ENCODE results near the gene ARID3A.

The ARID3A gene

DNA sequence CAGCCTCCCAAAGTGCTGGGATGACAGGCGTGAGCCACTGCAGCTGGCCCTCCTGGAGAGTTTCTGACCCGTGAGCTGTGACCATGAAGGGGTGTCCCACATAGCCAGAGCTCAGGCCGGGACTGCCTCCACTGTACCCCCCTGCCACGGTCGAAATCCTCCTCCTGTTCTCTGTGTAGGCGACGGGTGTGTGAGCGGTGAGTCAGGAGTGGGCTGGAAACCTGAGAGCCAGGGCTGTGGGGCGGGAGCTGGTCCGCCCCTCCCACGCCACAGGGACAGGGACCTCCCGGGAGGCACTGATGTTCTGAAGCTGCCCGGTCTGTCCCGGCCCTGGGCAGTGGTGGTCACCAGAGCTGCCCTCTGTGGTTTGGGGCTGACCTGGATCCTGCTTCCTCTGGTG lies 62.2 kb downstream of the ARID3A start:
- DNase-seq (ENCODE audit: low read depth in 3 of 3), result no peak

DNA sequence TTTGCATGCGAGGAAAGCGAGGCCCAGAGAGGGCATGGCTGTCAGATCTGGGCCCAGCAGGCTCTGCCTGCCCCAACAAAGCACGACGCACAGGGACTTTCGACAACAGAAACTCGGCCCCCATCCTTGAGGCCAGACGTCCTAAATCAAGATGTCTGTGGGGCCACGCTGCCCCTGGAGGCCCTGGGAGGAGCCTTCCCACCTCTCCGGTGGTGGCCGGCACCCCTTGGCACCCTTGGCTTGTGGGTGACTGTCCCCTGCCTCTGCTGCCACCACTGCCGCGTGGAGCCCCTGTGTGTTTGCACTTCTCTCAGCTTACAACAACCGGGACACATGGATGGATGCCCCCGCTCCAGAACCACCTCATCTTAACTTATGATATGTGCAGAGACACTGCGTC lies 62.7 kb downstream of the ARID3A start:
- DNase-seq (ENCODE audit: low read depth in 3 of 3), result no peak

DNA sequence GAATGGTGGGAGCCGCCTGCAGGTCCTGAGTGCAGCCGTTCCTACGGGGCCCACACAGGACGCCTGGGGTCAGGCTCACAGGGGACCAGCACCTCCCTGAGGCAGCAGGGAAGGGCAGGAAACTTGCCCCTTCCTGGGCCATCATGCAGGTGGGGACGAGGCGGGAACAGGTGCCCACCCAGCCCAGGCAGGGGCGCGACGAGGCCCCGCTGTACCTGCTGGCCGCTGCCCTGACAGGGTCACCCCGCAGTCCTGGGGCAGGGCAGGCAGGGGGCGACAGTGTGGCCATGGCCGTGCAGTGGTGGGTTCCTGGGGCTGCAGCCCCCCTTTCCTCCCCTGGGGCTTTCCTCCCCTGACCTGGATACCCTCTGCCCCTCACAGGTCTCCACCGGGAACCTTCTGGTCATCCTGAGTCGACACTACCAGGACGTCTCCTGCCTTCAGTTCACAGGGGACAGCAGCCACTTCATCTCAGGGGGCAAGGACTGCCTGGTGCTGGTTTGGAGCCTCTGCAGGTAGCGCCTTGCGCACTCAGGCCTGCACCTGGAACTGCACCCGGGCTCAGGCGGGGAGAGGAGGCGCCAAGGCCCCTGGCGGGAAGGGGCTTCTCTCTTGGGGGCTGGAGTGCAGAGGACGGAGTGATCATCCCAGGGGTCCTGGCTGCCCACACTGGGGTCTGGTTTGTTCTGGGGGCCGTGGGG lies 63.7 kb downstream of the ARID3A start:
- DNase-seq (ENCODE audit: low read depth in 3 of 3), result no peak

DNA sequence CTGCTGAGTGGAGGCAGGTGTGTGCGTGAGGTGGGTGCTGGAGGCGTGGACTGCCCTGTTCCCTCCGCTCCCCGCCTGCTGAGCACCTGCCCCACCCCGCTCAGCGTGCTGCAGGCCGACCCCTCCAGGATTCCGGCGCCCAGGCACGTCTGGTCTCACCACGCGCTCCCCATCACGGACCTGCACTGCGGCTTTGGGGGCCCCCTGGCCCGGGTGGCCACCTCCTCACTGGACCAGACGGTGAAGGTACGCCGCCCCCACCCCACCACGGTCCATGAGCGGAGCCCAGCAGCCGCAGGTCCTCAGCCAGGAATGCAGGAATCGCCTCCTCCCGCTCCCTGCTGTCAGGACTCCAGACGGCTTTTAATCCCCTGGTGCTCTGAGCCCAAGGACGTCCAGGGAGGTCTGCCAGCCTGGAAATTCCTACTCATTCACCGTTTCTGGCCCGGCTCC lies 64.3 kb downstream of the ARID3A start:
- no peak for DNase-seq (ENCODE audit: low read depth in 3 of 3)

DNA sequence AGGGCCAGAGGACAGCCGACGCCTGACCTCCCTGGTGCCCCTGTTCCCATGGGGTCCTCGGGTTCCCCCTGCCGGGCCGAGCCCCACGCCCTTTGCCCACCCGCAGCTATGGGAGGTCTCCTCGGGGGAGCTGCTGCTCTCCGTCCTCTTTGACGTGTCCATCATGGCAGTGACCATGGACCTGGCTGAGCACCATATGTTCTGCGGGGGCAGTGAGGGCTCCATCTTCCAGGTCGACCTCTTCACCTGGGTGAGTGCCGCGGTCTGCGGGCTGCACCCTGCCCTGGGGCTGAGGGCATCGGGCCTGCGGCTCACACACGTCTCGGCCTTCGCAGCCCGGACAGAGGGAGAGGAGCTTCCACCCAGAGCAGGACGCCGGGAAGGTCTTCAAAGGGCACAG lies 64.9 kb downstream of the ARID3A start:
- no peak for DNase-seq (ENCODE audit: low read depth in 3 of 3)

DNA sequence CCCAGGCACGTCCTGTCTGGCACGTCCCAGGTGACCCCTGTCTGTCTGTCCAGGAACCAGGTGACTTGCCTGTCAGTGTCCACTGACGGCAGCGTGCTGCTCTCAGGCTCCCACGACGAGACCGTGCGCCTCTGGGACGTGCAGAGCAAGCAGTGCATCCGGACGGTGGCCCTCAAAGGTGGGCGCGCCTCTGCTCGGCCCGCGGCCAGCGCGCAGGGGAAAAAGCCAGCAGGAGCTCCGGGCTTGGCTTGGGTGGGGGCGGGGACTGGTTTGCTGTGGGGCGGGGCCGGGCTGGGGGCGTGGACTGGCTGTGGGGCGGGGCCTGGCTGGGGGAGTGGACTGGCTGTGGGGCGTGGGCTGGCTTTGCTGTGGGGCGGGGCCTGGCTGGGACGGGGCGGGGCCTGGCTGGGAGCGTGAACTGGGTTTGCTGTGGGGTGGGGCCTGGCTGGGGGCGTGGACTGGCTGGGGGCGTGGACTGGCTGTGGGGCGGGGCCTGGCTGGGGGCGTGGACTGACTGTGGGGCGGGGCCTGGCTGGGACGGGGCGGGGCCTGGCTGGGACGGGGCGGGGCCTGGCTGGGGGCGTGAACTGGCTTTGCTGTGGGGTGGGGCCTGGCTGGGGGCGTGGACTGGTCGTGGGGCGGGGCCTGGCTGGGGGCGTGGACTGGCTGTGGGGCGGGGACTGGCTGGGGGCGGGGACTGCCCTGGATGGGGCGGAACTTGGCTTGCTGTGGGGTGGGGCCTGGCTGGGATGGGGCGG lies 65.5 kb downstream of the ARID3A start:
- peak; percentile 64 to 82 (median 71) for DNase-seq (ENCODE audit: low read depth in 3 of 3)

DNA sequence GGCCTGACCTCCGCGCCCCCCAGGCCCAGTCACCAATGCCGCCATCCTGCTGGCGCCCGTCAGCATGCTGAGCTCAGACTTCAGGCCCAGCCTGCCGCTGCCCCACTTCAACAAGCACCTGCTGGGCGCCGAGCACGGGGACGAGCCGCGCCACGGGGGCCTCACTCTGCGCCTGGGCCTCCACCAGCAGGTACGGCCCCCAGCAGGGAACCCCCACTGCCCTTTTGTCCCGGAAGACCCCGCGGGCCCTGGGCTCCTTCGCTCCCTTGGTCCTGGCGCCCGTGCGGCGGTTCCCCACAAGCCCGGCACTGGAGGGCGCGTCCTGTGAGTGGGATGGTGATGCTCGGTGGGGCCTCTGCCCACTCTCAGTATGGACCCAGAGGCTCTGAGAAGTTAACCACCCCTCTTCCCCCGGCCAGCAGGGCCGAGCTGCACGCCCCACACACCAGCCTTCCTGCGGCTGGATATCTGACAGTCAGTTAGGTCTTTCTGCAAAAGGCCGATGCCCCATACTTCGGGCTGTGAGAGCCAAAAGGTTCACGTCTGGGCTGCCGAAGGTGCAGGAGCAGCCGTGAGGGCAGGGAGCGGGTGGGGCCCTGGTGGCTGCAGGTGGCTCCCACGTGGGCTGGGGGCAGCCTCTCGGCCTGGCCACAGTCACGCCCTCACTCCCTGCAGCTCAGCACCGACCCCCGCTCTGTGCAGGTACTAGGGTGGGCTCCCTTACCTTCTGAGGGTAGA lies 66.3 kb downstream of the ARID3A start:
- no peak for DNase-seq (ENCODE audit: low read depth in 3 of 3)

DNA sequence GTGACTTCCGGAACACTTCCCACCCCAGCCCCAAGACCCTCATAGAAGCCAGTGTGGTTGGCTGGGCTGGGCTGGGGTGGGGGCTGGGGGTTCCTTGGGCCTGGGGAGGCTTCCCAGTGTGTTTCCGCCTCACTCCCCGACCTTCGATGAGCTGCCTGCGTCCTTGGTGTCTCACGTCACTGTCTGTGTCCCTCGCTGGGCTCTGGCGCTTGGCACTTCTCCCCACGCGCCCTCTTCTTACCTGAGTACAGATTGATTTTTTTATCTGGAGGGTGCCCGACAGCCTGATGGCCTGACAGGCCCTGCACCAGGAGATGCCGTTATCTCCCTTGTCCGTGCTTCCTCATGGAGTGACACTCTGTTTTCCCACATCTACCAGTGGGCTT lies 66.8 kb downstream of the ARID3A start:
- no peak for DNase-seq (ENCODE audit: low read depth in 3 of 3)

DNA sequence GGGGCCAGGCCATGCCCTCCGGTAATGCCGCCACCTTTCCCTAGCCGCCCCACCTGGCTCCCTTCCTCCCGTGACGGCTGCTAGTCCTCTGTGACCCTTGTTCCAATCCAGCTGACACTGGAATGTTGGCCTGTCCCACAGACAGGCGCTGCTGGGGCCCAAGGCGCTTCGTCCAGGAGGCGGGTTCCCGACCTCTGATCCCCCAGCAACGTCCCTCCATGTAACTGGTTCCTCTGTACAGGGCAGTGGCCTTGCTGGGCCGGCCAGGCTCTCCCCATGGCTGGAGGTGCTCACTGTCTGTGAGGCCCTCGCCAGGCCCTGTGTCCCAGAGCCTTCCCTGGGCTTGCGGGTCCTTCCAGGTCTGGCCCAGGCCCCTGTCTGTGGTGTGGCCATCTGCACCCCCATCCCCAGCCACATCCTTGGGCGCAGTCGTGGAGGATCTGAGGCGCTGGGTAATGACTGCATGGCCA lies 67.6 kb downstream of the ARID3A start:
- no peak for DNase-seq (ENCODE audit: low read depth in 3 of 3)

DNA sequence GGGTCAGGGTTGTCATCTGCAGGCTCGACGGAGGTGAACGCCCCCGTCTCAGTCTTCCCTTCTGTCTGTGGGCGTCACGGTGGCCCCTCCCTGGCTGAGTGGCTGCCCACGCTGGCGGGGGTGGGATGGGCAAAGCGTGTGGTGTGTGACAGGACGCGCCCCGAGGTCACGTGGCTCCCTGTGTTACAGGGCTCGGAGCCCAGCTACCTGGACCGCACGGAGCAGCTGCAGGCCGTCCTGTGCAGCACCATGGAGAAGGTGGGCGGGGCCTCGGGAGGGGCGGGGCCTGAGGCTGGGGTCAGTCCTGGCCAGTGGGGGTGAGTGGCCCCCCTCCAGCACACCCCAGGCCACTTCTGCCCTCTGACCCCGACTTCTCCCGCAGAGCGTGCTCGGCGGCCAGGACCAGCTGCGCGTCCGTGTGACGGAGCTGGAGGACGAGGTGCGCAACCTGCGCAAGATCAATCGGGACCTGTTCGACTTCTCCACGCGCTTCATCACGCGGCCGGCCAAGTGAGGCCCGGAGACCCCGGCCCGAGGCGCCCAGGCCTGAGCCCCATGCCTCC lies 68.1 kb downstream of the ARID3A start:
- DNase-seq (ENCODE audit: low read depth in 3 of 3), result no peak

DNA sequence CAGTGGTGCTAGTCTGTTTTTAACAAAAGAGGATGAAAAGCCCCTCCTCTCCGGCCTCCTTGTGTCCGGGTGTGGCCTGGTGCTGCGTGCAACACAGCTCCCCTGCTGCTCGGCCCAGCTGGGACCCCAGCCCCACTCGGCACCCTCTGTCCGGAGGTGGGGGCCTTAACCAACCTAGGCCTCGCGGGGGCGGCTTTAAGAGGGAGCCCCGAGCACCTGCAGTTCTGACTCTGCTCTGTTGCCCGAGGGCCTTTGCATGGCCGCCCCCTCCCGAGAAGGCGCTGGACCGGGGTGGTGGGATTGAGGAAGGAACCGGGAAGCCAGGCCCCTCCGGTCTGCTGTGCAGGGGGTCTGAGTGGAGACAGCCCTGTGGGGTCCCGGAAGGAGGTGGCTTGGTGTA lies 68.7 kb downstream of the ARID3A start:
- DNase-seq (ENCODE audit: low read depth in 3 of 3), result no peak

DNA sequence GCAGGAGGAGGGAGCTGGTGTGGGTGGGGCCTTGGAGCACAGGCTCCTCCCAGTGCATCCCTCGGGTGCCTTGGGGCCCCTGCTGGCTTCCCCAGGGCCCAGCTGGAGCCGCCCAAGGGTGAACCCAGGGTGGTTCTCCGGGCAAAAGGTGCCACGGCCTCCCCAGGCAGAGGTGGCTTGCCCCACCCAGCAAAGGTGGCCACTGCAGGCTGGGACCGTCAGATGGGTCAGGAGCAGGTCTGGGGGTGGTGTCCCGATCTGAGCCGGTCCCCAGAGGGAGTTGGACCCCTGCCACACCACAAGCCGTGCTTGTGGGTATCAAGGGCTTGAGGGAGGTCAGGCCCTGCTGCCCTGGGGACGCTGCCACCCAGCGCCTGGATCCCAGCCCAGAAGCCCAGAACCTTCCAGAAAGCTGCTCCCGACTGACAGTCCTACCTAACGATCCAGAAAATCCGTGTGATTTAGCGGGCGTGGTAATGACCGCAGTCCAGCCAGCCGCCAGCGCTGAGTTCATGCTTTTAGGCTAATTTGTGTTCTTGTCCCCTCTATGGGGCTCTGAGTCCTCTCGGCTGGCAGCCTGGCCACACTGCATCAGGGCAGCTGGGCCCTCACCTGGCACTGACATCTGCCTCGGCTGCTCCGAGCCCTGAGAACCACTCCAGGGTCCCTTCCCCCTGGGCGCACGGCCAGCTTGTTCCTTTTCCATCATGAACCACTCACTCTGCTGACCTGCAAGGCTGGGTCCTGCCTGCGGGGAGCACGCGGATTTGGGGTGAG lies 69.4 kb downstream of the ARID3A start:
- no peak for DNase-seq (ENCODE audit: low read depth in 3 of 3)

DNA sequence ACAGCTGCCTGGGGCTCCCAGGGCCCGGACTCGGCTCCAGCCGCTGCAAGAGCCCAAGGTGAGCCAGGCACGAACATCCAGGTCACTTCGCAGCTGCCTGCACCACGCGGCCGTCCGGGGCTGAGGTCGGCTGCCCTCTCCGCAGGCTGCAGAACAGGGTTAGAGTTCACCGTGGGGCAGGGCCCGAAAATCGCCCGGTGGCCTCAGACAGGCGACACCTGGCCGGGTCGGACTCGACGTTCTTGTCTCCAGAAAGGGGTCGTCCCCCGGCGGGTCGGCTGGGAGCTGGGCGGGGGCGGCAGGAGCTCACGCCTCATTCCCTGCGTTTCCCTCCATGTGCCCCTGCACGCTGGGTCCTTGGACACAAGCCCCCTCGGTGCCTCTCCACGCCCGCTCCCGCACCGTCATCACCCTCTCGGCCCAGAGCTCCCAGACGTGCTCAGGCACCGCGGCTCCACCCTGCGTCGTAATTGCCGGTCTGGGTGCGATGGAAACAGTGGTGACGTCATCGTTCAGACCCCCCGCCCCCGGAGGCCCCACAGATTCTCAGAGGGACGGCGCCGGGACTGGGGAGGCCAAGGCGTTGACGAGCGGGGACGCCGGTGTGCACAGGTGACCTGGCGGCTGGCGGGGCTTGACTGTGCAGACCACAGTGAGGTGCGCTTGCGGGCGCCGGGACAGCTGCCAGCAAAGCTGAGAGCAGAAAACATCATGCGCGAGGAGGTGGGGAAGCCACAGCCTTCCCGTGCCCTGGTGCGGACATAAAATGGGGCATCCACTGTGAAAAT lies 70.4 kb downstream of the ARID3A start:
- DNase-seq (ENCODE audit: low read depth in 3 of 3), result peak; percentile 37 to 60 (median 40)

DNA sequence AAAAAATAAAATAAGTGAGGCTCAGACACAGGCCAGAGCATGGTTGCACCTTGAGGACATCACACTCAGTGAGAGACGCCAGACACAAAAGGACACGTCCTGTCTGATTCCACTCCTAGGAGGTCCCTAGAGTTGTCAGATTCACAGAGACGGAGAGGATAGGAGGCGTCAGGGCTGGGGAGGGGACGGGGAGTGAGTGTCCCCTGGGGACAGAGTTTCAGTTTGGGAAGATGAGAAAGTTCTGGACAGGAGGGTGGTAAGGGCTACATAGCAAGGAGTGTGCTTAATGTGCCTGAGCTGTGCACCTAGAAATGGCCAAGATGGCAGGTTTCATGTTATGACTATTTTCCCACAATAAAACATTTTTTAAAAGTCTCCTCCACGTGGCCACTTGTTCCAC lies 72.2 kb downstream of the ARID3A start:
- no peak for DNase-seq (ENCODE audit: low read depth in 3 of 3)

DNA sequence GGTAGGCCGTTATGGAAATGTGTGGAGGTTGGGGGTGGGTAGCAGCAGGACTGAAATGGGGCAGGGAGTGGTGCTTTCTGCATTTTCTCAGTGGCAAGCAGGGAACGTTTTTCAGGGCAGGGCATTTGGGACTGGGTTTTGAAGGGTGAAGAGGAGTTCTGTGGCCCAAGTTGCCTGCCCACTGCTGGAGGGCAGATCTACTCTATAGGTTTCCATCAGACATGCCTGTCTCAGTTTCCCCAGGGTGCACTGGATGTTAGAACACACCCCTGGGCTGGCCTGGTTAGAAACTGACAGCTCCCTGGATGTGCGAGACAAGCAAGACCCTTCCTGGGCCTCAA lies 73.5 kb downstream of the ARID3A start:
- DNase-seq (ENCODE audit: low read depth in 3 of 3), result no peak

DNA sequence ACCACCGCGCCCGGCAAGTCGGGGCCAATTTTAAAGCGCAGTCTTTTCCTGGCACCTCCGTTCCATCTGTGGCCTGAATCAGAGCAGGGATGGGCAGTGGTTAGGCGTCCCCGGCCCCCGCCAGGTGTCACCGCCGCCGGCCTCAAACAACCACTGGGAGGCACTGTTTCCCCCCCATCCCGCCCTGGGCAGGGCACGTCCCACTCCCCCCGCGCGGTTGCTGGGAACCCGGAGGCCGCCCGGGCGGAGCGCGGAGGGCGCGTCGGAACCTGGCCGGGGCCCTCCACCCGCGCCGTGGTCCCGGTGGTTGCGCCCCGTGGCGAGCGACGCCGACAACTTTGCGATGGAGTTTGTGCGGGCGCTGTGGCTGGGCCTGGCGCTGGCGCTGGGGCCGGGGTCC lies 74.3 kb downstream of the ARID3A start, which contains the start of gene GRIN3B:
Gene GRIN3B, plus strand, starts transcription at position 325 of the 400 bp plus-strand sequence. Its CDS starts 19 bp downstream, at position 344.
- peak; percentile 56 to 78 (median 58) for DNase-seq (ENCODE audit: low read depth in 3 of 3)

DNA sequence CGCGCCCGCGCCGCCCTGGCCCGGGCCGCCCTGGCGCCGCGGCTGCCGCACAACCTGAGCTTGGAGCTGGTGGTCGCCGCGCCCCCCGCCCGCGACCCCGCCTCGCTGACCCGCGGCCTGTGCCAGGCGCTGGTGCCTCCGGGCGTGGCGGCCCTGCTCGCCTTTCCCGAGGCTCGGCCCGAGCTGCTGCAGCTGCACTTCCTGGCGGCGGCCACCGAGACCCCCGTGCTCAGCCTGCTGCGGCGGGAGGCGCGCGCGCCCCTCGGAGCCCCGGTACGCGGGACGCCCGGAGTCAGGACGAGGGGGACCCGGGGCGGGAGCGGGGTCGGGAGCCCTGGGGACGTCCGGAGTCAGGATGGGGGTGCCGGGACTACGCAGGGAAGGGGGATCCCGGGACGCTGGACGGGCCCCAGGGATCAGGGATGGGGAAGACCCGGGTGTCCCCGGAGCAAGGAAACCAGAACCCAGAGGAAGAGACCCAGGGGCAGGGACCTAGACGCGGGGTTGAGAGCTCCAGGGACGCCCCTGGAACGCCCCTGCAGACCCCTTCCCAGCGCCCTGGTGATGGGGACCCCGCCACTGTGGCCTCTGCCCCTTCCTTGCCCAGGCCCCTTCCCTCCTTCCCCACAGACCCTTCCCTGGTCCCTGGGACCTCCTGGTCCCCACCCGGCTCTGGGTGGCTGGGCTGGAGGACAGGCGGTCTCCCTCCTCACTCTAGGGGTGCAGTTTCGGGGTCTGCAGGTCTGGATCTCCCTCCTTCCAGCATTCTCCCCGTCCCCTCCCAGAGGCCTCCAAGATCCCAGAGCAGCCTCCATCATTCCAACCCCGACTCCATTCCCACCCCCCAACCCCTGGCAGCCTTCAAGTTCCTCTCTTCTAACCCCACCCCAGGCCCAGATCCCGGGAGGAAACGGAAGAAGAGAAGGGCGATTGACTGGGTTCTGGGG lies 75.0 kb downstream of the ARID3A start:
- DNase-seq (ENCODE audit: low read depth in 3 of 3), result no peak

DNA sequence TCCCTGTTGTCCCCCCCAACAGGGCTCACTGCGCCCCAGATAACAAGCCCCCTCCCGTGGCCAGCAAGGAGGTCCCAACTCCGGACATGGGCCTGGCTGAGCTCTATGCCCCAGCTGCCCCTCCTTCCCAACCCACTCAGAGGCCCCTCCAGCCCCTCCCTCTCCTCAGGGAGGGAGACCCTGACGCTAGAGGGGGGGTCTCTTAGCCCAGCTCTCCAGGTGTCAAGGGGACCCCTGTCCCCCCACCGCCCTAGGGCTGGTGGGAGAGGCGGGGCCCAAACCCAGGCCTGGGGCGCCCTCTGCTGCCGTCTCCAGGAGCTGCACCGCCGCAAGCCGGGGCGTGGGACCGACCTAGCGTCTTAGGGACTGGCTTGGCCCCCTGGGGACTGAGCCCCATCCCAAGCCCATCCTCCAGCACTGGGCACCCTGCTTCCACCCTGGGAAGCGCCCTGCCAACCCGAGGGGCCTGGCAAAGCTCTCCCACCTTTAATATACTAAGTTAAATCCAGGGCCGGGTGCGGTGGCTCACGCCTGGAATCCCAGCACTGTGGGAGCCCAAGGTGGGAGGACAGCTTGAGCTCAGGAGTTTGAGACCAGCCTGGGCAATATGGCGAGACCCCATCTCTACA lies 75.8 kb downstream of the ARID3A start:
- peak in 2 of 3 donors; percentile 53 to 64 for DNase-seq (ENCODE audit: low read depth in 3 of 3)

DNA sequence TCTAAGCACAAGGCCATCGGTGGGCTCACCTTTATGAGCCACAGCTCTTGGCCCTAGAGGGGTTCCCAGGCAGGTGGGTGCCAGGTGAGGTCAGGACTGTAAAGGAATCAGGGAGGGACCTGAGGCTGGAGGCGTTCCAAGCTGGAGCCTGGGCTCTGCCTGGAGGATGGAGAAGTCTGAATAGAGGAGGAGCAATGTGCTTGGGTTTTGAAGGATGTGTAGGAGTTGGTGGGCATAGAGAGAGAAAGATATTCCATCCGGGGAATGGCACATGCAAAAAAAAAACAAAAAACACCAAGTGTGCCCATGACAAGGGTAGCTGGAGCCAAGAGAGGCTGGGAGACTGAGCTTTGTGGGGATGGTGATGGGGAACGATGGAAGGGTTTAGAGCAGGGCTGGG lies 76.8 kb downstream of the ARID3A start:
- no peak for DNase-seq (ENCODE audit: low read depth in 3 of 3)

Measured in stimulated activated CD4-positive, alpha-beta T cell treated with anti-CD3 and anti-CD28 coated beads, TNF-alpha, amount 100 ng/mL, for 48 hours (primary cell).